Hepatocyte (in vitro differentiated cells): ENCODE results near the gene FIS1. TPM values are rescaled to one million over a fixed set of nuclear protein-coding genes. Genes with fewer than 3 reads are reported as not detected.
"Not testable (repeated sequence)": the region's sequence is repeated elsewhere in the genome, so short reads cannot be mapped to it uniquely, and the experiment has no call there.

Source experiments
- DNase-seq: peaks from one replicate; pipeline ENCODE4 v3.0.0-alpha.2; 2016; ENCODE audit warnings: low spot score
- H2AFZ ChIP-seq: fragments of 200-600 bp; sonication (generic); 2 replicates; pipeline ENCODE4 v1.6.0; 2016; ENCODE audit warnings: antibody characterized with exemption, mild to moderate bottlenecking
- H3K27ac ChIP-seq: fragments of 200-600 bp; sonication (generic); 2 replicates; pipeline ENCODE4 v1.5.1; 2016; ENCODE audit warnings: mild to moderate bottlenecking
- H3K27me3 ChIP-seq: fragments of 200-600 bp; sonication (generic); 2 replicates; pipeline ENCODE4 v1.6.1; 2016
- H3K36me3 ChIP-seq: fragments of 200-600 bp; sonication (generic); replicated peaks from 2 replicates; pipeline ENCODE4 v1.5.1; 2016; ENCODE audit warnings: low read depth; ENCODE audit not compliant: insufficient read depth
- H3K4me1 ChIP-seq: fragments of 200-600 bp; sonication (generic); 2 replicates; pipeline ENCODE4 v1.5.1; 2016; ENCODE audit warnings: mild to moderate bottlenecking, moderate library complexity; ENCODE audit not compliant: insufficient read depth
- H3K4me2 ChIP-seq: fragments of 200-600 bp; sonication (generic); 2 replicates; pipeline ENCODE4 v1.6.0; 2016
- H3K4me3 ChIP-seq: fragments of 200-600 bp; sonication (generic); 2 replicates; pipeline ENCODE4 v1.5.1; 2016; ENCODE audit warnings: mild to moderate bottlenecking
- H3K79me2 ChIP-seq: fragments of 200-600 bp; sonication (generic); 2 replicates; pipeline ENCODE4 v1.6.0; 2017; ENCODE audit warnings: mild to moderate bottlenecking
- H3K9me2 ChIP-seq: fragments of 200-600 bp; sonication (generic); replicated peaks from 2 replicates; pipeline ENCODE4 v1.6.0; 2017; ENCODE audit warnings: mild to moderate bottlenecking; ENCODE audit not compliant: insufficient read depth
- H3K9me3 ChIP-seq: fragments of 200-600 bp; sonication (generic); 2 replicates; pipeline ENCODE4 v1.5.1; 2016; ENCODE audit warnings: low read depth, mild to moderate bottlenecking
- H4K20me1 ChIP-seq: fragments of 200-600 bp; sonication (generic); 2 replicates; pipeline ENCODE4 v1.6.0; 2016; ENCODE audit warnings: mild to moderate bottlenecking; ENCODE audit not compliant: insufficient read depth, poor library complexity, severe bottlenecking
- CTCF ChIP-seq: fragments of 200-600 bp; sonication (generic); IDR thresholded peaks from 2 replicates; pipeline ENCODE4 v1.5.1; 2016; ENCODE audit warnings: antibody characterized with exemption, mild to moderate bottlenecking; ENCODE audit not compliant: poor library complexity
- EZH2 ChIP-seq: fragments of 200-600 bp; sonication (generic); IDR thresholded peaks from 2 replicates; pipeline ENCODE4 v1.6.1; 2016; ENCODE audit warnings: antibody characterized with exemption, mild to moderate bottlenecking, borderline replicate concordance
- EZH2phosphoT487 ChIP-seq: fragments of 200-600 bp; sonication (generic); IDR thresholded peaks from one replicate; pipeline ENCODE4 v1.6.1; 2018; ENCODE audit warnings: antibody characterized with exemption, mild to moderate bottlenecking, low read depth, moderate library complexity; ENCODE audit not compliant: unreplicated experiment, severe bottlenecking
- WGBS: methylation state at CpG from one replicate; pipeline ENCODE4 v1.1.6; 2016; ENCODE audit warnings: low lambda C conversion rate; ENCODE audit errors: missing lambda C conversion rate; 5-methylcytosine and 5-hydroxymethylcytosine counted together
- polyA plus RNA-seq: library from polyadenylated mRNA; unstranded; fragments of >200 nt; fragmentation: Nextera tagmentation; extraction: Ambion mirVana; gene quantifications from 2 replicates; pipeline ENCODE4 v1.2.1, GENCODE V29; 2016
- total RNA-seq: library from RNA; depleted of rRNA; stranded (reverse); fragments of >200 nt; gene quantifications from 2 replicates; pipeline ENCODE4 v1.2.3, GENCODE V29; 2014

Gene FIS1
- total and polyA plus RNA-seq, 2 experiments from 2014 or later, result 150 to 193 TPM

- Histone ChIP-seq H3K27ac (no peak overlapping the region), H3K4me1 (no peaks in the 10 kb centered on the region), H3K27me3 (peaks cover 5% of the 10 kb centered on the region), H2AFZ (no peak overlapping the region), H3K79me2 (no peaks in the 10 kb centered on the region), H3K9me2 (no peaks in the 10 kb centered on the region), H3K4me3 (no peak overlapping the region), H3K4me2 (no peak overlapping the region), H4K20me1 (no peaks in the 10 kb centered on the region), H3K36me3 (no peaks in the 10 kb centered on the region), H3K9me3 (no peaks in the 10 kb centered on the region)
- 89% methylated on average over 9 of the region's 9 CpGs for WGBS
- TF ChIP-seq CTCF, result no peak
- TF ChIP-seq EZH2phosphoT487, result no peak
- no peak for TF ChIP-seq EZH2
- DNase-seq, result no peak
Measured at GRCh38 chr7:101285171-101285570, 40.3 kb upstream of the FIS1 start.

GRCh38 chr7:101280912-101281311, 36.0 kb upstream of the FIS1 start:
- not testable (repeated sequence) for H4K20me1 ChIP-seq, H3K4me2 ChIP-seq, DNase-seq, H3K4me1 ChIP-seq, H3K79me2 ChIP-seq, H3K9me3 ChIP-seq, H3K27ac ChIP-seq, H3K4me3 ChIP-seq, H3K36me3 ChIP-seq, H3K27me3 ChIP-seq, H3K9me2 ChIP-seq, H2AFZ ChIP-seq
- 90% methylated on average over 8 of the region's 8 CpGs for WGBS

- TF ChIP-seq EZH2phosphoT487 (no peak), EZH2 (no peak), CTCF (no peak)
- WGBS, result 95% methylated on average over 24 of the region's 24 CpGs
- H3K27me3 ChIP-seq, result no peaks in the 10 kb centered on the region
Measured at GRCh38 chr7:101278461-101279292, 33.8 kb upstream of the FIS1 start.

GRCh38 chr7:101277155-101277554, 32.3 kb upstream of the FIS1 start:
- H3K27ac ChIP-seq, result no peak overlapping the region
- H3K4me3 ChIP-seq, result no peak overlapping the region
- H4K20me1 ChIP-seq, result no peaks in the 10 kb centered on the region
- no peak for DNase-seq
- WGBS, result 63% methylated on average over 9 of the region's 9 CpGs
- H2AFZ ChIP-seq, result no peak overlapping the region
- H3K27me3 ChIP-seq, result no peaks in the 10 kb centered on the region
- no peaks in the 10 kb centered on the region for H3K79me2 ChIP-seq
- H3K4me2 ChIP-seq, result no peak overlapping the region
- no peaks in the 10 kb centered on the region for H3K4me1 ChIP-seq
- H3K9me2 ChIP-seq, result no peaks in the 10 kb centered on the region
- H3K36me3 ChIP-seq, result no peaks in the 10 kb centered on the region
- H3K9me3 ChIP-seq, result no peaks in the 10 kb centered on the region
- TF ChIP-seq CTCF (no peak), EZH2phosphoT487 (no peak), EZH2 (no peak)

More at GRCh38 chr7:101278461-101279292, 33.8 kb upstream of the FIS1 start:
- Histone ChIP-seq H3K4me1 (no peaks in the 10 kb centered on the region), H3K27ac (no peak overlapping the region), H2AFZ (no peak overlapping the region), H3K36me3 (no peaks in the 10 kb centered on the region), H3K4me3 (no peak overlapping the region), H3K79me2 (no peaks in the 10 kb centered on the region), H4K20me1 (no peaks in the 10 kb centered on the region), H3K9me3 (no peaks in the 10 kb centered on the region), H3K4me2 (no peak overlapping the region), H3K9me2 (no peaks in the 10 kb centered on the region)
- no peak for DNase-seq
